GM12892 (cell line): ENCODE data around the gene CCDC182.

ENCODE experiments used
- POLR2A ChIP-seq: IDR thresholded peaks from 2 replicates; pipeline ENCODE4 v1.6.1; 2011; ENCODE audit warnings: low read depth, low read length, control low read depth
- POLR2AphosphoS5 ChIP-seq: IDR thresholded peaks from 2 replicates; pipeline ENCODE4 v1.6.1; 2011; ENCODE audit warnings: low read depth, low read length, control low read depth

DNA sequence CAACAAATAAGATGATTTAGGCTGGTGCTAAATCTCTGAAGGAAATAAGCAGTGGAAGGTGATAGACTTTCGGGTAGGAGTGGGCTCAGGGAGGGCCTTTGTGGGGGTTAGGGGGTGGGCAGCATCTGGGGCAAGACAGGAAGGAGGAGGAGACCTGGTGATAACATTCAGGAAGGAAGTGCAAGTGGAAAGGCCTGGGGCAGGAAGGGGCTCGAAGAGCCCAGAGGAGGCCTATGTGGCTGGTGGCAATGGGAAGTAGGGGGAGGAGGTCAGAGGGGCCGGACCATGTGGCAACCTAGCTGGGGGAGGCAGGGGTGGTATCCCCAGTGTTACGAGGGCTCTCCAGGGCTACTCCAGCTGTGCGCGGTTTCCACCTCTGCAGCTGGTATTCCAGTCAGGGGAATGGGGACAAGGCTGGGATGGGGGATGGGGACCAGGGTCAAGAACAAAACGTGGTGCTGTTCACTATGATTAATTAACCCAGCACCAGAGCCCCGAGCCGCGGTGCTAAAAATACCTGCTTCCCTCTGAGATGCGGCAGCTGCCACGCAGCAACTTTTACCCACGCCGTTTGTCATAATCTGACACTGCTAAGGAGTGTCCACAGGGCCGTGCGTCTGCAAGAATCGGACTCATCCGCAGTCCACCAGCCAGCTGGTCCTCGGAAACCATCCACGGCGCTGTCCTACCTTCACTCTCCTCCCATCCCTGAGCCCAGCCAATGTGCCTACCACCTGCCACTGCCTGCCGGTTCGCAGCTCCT, 5.2 kb upstream of the CCDC182 start:
- TF ChIP-seq POLR2A (no peak), POLR2AphosphoS5 (no peak)
